ENCODE data around the gene TESK2.
"Not testable (repeated sequence)": the region's sequence is repeated elsewhere in the genome, so short reads cannot be mapped to it uniquely, and the experiment has no call there.

TESK2 gene

GRCh38 chr1:45409276-45409675 lies 81.7 kb downstream of the TESK2 start:
- DNase-seq, result no peak

- DNase-seq, result no peak
Measured at GRCh38 chr1:45407629-45408287, 83.2 kb downstream of the TESK2 start.

- DNase-seq, result no peak
Measured at GRCh38 chr1:45405636-45406035, 85.3 kb downstream of the TESK2 start.

DNA sequence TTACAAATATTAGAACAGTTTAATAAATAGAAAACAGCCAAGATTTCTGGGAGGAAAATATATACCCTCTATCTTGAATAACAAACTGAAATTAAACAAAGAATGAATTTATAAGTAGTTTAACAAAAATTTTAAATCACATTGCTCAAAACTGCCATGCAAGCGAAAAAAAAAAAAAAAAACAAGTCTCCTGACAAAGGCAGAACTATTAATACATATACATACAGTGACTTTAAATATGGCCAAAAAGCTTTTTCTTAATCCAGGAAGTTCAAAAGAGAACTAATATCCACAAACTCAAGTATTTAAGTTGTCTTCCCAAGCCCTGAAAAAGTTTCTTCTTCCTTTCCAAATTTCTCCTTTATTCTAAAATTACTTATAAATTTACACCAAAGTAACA lies 87.2 kb downstream of the TESK2 start:
- no peak for DNase-seq

DNA sequence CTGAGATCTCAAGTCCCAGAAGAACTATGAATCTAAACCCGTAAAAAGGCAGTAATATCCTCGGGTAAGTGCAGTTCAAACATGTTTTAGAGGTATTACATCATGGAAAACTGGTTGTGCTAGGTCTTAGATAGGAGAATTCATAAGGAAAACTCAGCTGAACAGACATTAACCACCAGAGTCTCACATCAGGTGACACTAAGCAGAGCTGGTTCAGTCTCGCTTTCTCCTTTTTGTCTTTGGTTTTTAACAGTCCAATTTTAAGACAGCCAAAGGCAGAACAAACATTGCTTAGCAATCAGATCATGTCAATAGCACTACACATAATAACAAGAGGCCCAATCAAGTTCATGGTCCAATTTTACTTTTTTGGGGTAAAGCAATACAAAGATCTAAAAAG lies 87.7 kb downstream of the TESK2 start:
- no peak for DNase-seq

DNA sequence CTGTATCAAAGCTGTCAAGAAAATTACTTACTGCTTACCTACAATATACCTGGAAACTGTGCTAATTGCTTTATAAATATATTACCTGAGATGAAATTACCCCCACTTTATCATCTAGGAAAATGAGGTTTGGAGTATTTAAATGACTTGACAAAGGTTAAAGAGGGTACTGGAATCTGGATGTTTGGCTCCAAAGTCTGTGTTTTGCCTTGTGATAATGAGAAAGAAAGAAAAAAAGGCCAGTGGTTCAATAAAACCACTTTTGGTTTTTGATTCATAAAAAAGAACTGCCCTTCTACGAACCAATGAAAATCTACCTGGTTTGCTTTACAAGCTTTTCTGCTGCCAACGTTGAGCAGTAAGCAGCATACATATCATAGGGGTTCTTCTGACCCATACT lies 89.4 kb downstream of the TESK2 start:
- DNase-seq, result no peak

DNA sequence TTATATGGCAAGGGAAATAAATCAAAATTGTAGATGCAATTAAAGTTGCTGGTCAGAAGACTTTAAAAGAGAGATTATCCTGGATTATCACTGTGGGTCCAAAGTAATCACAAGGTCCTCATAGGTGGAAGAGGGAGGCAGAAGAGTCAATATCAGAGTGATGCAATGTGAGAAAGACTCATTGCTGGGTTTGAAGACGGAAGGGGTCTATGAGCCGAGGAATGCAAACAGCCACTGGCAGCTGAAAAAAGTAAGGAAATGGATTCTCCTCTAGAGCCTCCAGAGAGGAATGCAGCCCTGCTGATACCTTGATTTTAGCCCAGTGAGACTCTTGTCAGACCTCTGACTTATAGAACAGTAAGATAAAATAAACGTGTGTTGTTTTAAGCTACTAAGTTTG lies 90.9 kb downstream of the TESK2 start:
- no peak for DNase-seq

- no peak for DNase-seq
Measured at GRCh38 chr1:45397285-45397684, 93.7 kb downstream of the TESK2 start.

GRCh38 chr1:45395582-45395981 lies 95.4 kb downstream of the TESK2 start:
- DNase-seq, result no peak

GRCh38 chr1:45395051-45395450 lies 95.9 kb downstream of the TESK2 start:
- no peak for DNase-seq

DNA sequence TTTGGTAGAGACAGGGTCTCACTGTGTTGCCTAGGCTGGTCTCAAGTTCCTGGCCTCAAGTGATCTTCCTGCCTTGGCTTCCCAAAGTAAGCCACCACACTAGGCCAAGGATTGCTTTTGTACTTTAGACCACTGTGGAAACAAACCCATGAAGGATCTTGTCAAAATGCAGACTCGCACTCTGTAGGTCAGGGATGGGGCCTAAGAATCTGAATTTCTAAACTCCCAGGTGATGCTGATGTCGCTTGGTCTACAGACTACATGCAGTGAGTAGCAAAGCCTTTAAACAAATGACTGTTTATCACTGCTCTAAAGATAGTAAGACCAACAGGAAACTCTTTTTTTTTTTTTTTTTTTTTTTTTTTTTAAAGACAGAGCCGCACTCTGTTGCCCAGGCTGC lies 96.6 kb downstream of the TESK2 start:
- DNase-seq, result peak in 1 of 2 donors; percentile 41

DNA sequence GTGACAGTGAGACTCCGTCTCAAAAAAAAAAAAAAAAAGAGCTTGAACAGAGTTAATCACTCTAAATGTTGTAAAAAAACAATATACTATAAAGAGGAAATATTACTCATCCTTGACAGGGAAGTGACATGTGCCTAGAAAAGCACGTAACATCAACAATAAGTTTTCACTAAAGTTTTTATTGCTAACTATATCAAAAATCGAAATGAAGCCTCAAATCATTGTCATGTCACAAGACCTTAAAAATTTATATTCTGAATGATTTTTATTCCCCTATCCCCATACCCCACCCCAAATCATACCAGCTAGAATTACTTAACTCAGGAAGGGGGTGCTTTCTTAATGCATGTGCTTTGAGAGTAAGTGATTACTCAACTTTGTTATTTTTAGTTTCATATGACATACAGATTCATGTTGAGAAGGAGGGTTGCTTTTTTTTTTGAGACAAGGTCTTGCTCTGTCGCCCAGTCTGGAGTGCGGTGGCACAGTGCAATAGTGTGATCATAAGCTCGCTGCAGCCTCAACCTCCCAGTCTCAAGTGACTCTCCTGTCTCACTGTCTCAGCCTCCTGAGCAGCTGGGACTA lies 97.2 kb downstream of the TESK2 start:
- peak in 1 of 2 donors; percentile 91 for DNase-seq

DNA sequence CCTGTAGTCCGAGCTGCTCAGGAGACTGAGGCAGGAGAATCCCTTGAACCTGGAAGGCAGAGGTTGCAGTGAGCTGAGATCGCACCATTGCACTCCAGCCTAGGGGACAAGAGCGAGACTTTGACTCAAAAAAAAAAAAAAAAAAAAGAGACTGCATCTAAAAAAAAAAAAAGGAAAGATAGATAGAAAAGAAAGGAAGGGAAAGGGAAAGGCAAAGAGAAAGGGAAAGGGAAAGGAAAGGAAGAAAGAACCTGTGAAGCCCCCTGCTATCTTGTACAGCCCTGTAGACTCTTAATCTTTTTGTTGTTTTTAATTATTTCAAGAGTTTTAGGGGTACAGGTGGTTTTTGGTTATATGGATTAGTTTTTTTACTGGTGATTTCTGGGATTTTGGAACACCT lies 104.7 kb downstream of the TESK2 start:
- DNase-seq, result no peak

DNA sequence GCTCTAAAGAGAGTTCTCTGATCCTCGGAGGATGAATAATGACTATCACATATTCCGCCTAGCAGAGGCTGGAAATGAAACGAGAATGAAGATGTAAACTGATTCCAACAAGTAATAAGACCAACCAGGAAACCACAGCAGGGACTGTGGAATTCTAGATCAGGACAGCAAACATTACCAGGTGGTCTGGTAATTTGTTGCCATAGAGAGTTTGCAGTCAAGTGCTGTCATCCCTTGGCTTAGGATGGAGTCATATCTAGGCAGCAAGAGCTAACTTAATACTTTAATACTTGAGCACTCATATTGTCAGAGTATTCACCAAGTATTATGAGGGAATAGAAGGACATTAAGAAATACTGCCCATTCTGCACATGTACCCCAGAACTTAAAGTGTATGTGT lies 105.7 kb downstream of the TESK2 start:
- no peak for DNase-seq

- not testable (repeated sequence) for DNase-seq
Measured at GRCh38 chr1:45384213-45384612, 106.8 kb downstream of the TESK2 start.

GRCh38 chr1:45383191-45383590 lies 107.8 kb downstream of the TESK2 start:
- no peak for DNase-seq

GRCh38 chr1:45381243-45381642 lies 109.7 kb downstream of the TESK2 start:
- no peak for DNase-seq

- DNase-seq, result no peak
Measured at GRCh38 chr1:45380730-45381129, 110.2 kb downstream of the TESK2 start.

DNA sequence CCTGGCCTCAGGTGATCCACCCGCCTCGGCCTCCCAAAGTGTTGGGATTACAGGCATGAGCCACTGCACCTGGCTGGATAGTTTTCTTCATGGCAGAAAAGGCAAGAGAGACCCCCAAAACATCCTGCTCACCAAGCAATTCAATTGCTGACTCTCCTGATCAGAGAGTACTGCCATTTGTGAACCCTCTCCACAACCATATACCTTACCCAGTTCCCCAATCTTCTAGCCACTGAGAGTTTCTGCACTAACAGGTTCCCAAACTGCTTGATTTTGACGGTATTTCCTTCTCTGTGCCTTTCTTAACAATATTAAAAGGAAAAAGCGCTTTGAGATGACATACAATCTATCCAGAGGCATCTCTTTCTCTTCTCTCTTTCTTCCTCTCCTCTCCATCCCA lies 110.8 kb downstream of the TESK2 start:
- no peak for DNase-seq

DNA sequence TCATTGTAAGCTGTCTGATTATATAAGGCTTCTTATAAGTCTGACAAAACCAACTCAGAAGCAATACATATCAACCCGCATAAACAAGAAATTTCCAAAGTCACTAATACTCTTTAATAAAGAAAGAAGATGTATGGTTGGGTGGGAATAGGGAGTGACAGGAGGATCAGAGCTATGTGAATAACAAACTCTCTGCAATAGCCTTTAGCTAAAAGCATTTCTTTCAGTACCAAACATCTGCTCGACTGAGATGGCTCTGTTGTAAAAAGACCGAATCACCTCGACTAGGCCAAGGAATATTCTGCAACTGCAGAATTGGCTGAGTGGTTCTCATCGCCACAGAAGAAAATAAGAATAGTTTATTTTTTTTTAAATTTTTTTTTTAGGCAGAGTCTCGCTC lies 111.4 kb downstream of the TESK2 start:
- DNase-seq, result no peak

GRCh38 chr1:45378184-45378583 lies 112.8 kb downstream of the TESK2 start:
- DNase-seq, result no peak

DNA sequence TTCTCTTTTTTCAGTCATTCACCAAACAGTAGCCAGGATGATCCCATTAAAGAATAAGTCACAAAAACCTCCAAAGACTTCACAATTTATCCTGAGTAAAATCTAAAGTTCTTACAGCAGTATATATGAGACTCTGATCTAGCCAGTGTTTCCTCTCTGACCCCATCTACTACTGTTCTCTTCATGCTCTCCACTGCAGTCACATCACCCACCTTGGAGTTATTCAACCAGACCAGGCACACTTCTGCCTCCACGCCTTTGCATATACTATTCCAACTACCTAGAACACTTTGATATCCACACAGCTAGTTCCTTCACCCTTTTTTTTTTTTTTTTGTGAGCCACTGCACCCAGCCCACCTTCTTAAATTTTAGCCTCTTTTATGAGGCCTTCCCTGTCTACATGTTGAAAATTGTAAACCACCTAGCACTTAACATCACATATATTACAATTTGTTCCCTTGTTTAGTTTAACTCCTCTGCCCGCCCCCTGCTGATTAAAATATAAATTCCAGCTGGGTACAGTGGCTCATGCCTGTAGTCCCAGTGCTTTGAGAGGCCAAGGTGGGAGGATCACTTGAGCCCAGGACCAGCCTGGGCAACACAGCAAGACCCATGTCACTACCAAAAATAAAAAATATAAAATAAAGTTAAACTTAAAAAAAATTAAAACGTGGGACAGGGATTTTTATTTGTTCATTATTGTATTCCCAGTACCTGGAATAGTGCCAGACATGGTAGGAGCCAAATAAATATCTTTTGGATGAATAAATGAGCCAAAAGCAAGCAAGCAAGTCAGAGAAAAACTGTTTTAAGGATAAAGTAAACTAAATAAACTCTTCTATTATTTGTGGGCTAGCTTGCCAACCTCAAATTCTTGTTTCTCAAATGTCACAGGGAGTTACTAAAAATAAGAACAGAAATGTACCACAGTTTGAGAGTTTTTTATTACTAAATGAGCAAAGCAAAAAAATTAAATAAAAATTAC lies 115.6 kb downstream of the TESK2 start:
- DNase-seq, result no peak

- peak in 1 of 2 donors; percentile 20 for DNase-seq
Measured at GRCh38 chr1:45373573-45373972, 117.4 kb downstream of the TESK2 start.

- DNase-seq, result no peak
Measured at GRCh38 chr1:45370575-45370974, 120.4 kb downstream of the TESK2 start.
